ENCODE measurements around the gene FBLIM1. TPM values are rescaled to one million over a fixed set of nuclear protein-coding genes. Genes with fewer than 3 reads are reported as not detected.

The FBLIM1 gene
- total RNA-seq, 2 donors from 2014 or later = 42.5 to 46.2 TPM

DNA sequence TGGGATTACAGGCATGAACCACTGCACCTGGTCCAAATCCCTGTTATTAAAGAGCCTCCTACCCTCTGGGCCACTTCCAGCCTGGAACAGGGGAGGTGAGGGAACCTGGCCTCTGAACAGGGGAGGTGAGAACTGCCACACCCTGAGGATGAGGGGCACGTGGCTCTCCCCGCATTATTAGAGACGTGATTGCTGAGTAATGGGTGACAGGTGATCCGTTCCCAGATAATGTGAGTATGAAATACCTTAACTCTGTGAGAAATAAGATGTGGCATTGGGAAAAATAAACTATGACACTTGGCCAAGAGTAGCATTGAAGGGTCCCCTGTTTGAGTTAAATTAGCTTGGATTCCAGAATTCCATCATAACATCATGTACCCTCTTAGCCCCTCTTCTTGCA is 36.2 kb upstream of the FBLIM1 start:
- ATAC-seq = no peak
- peaks cover 5 to 25% of the 10 kb centered on the region in 2 donors for H3K36me3 ChIP-seq (replicated peaks in 1 of 2; ENCODE audit: insufficient read depth in 1 of 2, low read depth in 2 of 2)
- 83 to 93% methylated on average over 4 of the region's 4 CpGs for WGBS, 2 donors

DNA sequence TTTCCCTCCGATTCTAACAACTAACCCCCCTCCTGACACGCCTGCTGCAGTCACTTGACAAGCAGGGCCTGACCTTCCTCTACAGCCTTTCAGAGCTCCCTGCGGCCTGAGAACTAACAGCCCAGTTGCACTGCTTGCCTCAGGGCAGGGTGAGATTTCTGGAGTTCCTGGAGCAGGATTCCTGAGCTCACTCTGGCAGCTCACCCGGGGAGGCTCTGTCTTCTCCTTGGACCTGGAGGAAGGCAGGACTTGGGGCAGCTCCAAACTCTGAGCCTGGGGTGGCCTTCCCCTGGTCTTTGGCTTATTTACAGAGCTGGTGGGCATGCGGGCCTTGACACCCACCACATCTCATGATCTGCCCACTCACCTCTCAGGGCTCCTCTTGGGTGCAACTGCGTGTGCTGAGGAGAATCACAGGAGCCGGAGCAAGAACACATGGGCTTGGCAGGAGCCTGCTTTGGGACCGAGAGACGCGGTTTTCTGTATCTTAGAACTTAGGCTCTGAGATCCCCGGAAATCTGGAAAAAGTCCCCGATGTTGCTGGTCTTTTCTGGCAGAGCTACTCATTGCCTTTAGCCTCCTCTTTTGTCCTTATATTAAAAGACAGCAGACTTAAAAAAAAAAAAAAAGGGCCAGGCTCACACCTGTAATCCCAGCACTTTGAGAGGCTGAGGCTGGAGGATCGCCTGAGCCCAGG is 35.6 kb upstream of the FBLIM1 start:
- Histone ChIP-seq H3K4me1 (no peaks in the 10 kb centered on the region), H3K27ac (no peak overlapping the region), H3K4me3 (no peak overlapping the region), H3K9me3 (no peaks in the 10 kb centered on the region), H3K36me3 (replicated peaks in 1 of 2; ENCODE audit: insufficient read depth in 1 of 2, low read depth in 2 of 2) (peaks cover 7 to 29% of the 10 kb centered on the region in 2 donors), H3K27me3 (no peaks in the 10 kb centered on the region)
- ATAC-seq (no peak), DNase-seq (no peak)
- intact Hi-C loops (cut with DNase I) = no loop called here
- 85 to 89% methylated on average over 9 to 13 of the region's 13 CpGs for WGBS, 2 donors
- no peak for TF ChIP-seq POLR2A (IDR thresholded peaks at IDR 0.05)
- TF ChIP-seq, protein P1, sequence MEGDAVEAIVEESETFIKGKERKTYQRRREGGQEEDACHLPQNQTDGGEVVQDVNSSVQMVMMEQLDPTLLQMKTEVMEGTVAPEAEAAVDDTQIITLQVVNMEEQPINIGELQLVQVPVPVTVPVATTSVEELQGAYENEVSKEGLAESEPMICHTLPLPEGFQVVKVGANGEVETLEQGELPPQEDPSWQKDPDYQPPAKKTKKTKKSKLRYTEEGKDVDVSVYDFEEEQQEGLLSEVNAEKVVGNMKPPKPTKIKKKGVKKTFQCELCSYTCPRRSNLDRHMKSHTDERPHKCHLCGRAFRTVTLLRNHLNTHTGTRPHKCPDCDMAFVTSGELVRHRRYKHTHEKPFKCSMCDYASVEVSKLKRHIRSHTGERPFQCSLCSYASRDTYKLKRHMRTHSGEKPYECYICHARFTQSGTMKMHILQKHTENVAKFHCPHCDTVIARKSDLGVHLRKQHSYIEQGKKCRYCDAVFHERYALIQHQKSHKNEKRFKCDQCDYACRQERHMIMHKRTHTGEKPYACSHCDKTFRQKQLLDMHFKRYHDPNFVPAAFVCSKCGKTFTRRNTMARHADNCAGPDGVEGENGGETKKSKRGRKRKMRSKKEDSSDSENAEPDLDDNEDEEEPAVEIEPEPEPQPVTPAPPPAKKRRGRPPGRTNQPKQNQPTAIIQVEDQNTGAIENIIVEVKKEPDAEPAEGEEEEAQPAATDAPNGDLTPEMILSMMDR (IDR thresholded peaks at IDR 0.05) = no peak

More for the DNA sequence above, 36.2 kb upstream of the FBLIM1 start:
- DNase-seq = no peak
- no peaks in the 10 kb centered on the region for H3K9me3 ChIP-seq
- H3K4me1 ChIP-seq = no peaks in the 10 kb centered on the region
- intact Hi-C loops (cut with DNase I) = no loop called here
- no peaks in the 10 kb centered on the region for H3K27me3 ChIP-seq
- TF ChIP-seq POLR2A (IDR thresholded peaks at IDR 0.05) = no peak
- TF ChIP-seq, protein P1 (IDR thresholded peaks at IDR 0.05) = no peak
- no peak overlapping the region for H3K4me3 ChIP-seq
- H3K27ac ChIP-seq = no peak overlapping the region

DNA sequence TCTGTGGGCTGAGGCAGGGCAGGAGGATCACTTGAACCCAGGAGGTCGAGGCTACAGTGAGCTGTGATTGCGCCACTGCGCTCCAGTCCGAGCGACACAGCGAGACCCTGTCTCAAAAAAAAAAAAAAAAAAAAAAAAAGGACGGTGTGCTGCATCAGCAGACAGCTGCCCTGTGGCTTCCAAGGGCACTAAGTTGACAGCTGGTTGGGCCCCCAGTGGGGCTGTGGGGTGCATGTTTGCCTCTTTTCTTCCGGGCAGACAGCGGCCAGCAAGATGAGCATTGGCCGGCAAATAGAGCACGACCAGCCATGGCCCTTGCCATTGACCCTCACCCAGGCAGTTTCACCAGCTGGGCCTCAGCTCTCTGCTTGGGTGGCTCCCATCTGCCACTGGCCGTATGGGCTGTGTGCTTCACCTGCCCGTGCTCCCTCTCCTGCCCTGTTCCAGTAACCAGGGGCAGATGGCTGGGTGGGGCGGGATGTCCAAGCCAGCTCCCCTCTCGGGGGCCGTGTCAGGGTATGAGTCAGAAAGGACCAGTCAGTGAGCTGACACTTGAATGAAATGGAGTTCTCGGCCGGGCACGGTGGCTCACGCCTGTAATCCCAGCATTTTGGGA is 34.9 kb upstream of the FBLIM1 start:
- Histone ChIP-seq H3K27ac (no peak overlapping the region), H3K9me3 (no peaks in the 10 kb centered on the region), H3K27me3 (no peaks in the 10 kb centered on the region), H3K4me3 (no peak overlapping the region), H3K36me3 (replicated peaks in 1 of 2; ENCODE audit: insufficient read depth in 1 of 2, low read depth in 2 of 2) (peaks cover 15 to 29% of the 10 kb centered on the region in 2 donors), H3K4me1 (no peaks in the 10 kb centered on the region)
- TF ChIP-seq, protein P1 (IDR thresholded peaks at IDR 0.05) = no peak
- no peak for TF ChIP-seq POLR2A (IDR thresholded peaks at IDR 0.05)
- ATAC-seq (peak; percentile 11), DNase-seq (peak in 2 of 4 donors; percentile 44 to 45)
- 88 to 93% methylated on average over 11 to 19 of the region's 20 CpGs for WGBS, 2 donors
- intact Hi-C loops (cut with DNase I) = no loop called here

DNA sequence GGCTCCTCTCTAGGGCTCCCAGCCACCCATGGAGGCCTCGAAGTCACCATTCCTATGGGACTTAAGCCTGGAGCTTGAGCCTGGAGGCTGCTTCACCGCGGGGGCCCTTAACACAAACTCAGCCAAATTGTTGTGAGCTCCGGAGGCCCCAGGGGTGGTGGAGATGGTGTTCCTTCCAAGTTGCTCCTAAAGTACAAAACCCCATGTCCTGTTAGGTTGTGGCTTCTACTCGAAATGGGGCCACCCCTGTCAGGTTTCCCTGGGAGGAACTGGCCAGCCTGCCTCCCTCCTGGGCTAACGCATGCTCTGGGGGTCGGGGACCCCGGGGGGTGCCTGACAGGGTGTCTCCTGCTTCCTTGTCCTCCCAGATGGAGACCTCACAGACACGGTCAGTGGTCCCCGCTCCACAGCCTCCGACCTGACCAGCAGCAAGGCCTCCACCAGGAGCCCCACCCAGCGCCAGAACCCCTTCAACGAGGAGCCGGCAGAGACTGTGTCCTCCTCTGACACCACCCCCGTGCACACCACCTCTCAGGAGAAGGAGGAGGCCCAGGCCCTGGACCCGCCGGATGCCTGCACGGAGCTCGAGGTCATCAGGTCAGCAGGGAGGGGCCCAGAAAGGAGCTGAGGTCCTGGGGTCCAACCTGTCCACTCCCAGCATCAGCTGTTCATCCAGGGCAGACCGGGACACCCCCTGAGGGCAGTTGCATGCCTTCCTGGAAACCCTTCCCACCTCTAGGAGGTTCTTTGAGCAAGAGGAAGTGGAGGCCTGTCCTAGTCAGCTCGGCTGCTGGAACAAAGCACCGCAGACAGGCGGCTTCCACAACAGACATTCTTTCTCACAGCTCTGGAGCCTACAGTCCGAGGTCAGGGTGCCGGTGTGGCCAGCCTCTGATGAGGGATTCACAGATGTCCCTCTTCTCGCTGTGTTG is 33.4 kb upstream of the FBLIM1 start:
- no peak overlapping the region for H3K27ac ChIP-seq
- no peak overlapping the region for H3K4me3 ChIP-seq
- H3K9me3 ChIP-seq = no peaks in the 10 kb centered on the region
- ATAC-seq (no peak), DNase-seq (no peak)
- H3K4me1 ChIP-seq = no peaks in the 10 kb centered on the region
- TF ChIP-seq, protein P1 (IDR thresholded peaks at IDR 0.05) = no peak
- no peak for TF ChIP-seq POLR2A (IDR thresholded peaks at IDR 0.05)
- intact Hi-C loops (cut with DNase I) = no loop called here
- H3K36me3 ChIP-seq (replicated peaks in 1 of 2; ENCODE audit: insufficient read depth in 1 of 2, low read depth in 2 of 2) = peaks cover 16 to 31% of the 10 kb centered on the region in 2 donors
- 79 to 87% methylated on average over 14 to 26 of the region's 26 CpGs for WGBS, 2 donors
- no peaks in the 10 kb centered on the region for H3K27me3 ChIP-seq
